Fibroblast of pulmonary artery (primary cell): ENCODE data around the gene DNAJC21.

ENCODE experiments used
- DNase-seq: peaks from one replicate; pipeline ENCODE4 v3.0.0-alpha.2; 2010; ENCODE audit warnings: low read depth
- H3K4me3 ChIP-seq: replicated peaks from 2 replicates; pipeline ENCODE4 v1.5.1; 2011; ENCODE audit warnings: low read depth, mild to moderate bottlenecking, control low read depth, low read length, moderate library complexity
- TF ChIP-seq, protein P1 (sequence below): IDR thresholded peaks from 2 replicates; pipeline ENCODE4 v1.5.1; 2011; ENCODE audit warnings: mild to moderate bottlenecking, control low read depth, low read length, inconsistent platforms; ENCODE audit errors: missing control alignments

DNAJC21 gene

GRCh38 chr5:34905564-34905963 is 23.8 kb upstream of the DNAJC21 start:
- peak; percentile 39 for DNase-seq
- no peak overlapping the region for H3K4me3 ChIP-seq
- TF ChIP-seq, protein P1, sequence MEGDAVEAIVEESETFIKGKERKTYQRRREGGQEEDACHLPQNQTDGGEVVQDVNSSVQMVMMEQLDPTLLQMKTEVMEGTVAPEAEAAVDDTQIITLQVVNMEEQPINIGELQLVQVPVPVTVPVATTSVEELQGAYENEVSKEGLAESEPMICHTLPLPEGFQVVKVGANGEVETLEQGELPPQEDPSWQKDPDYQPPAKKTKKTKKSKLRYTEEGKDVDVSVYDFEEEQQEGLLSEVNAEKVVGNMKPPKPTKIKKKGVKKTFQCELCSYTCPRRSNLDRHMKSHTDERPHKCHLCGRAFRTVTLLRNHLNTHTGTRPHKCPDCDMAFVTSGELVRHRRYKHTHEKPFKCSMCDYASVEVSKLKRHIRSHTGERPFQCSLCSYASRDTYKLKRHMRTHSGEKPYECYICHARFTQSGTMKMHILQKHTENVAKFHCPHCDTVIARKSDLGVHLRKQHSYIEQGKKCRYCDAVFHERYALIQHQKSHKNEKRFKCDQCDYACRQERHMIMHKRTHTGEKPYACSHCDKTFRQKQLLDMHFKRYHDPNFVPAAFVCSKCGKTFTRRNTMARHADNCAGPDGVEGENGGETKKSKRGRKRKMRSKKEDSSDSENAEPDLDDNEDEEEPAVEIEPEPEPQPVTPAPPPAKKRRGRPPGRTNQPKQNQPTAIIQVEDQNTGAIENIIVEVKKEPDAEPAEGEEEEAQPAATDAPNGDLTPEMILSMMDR, result peak; percentile 53

DNA sequence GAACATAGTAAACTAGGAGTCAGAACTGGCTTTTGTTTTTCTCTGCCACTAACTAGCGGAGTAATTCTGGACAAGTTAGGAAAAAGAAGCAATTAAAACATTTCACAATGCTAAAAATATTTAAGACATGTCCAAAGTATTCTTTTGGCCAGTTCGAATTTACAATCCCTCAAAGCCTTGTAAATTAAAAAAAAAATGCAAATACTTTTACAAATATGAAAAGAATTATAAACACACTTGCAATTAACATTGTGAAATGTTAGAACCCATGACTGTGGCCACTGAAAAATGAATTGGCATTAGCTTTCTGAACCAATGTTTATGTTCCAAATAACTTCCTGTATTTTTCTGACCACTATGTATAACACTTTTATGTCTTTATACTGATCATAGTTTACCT is 16.3 kb upstream of the DNAJC21 start:
- no peak for DNase-seq
- no peak overlapping the region for H3K4me3 ChIP-seq
- TF ChIP-seq, protein P1, result no peak

GRCh38 chr5:34914671-34915138 is 14.7 kb upstream of the DNAJC21 start:
- TF ChIP-seq, protein P1, result no peak
- peak; percentile 32 for DNase-seq
- H3K4me3 ChIP-seq, result peak overlapping the region; percentile 93

- H3K4me3 ChIP-seq, result peak within 1 kb of the TSS; percentile 93
- DNase-seq, result peak; percentile 98
- TF ChIP-seq, protein P1, result no peak
Observed at GRCh38 chr5:34915139-34915855, 14.1 kb upstream of the DNAJC21 start, which contains the start of the genes BRIX1 and RAD1. TSS of gene BRIX1 (plus strand) at chr5:34915711. CDS start at chr5:34915739, 28 bp downstream. TSS of gene RAD1 (minus strand) at chr5:34915504. CDS start at chr5:34914892, 612 bp downstream.

- TF ChIP-seq, protein P1, result no peak
- peak overlapping the region; percentile 93 for H3K4me3 ChIP-seq
- no peak for DNase-seq
Observed at GRCh38 chr5:34915856-34916192, 13.5 kb upstream of the DNAJC21 start.

DNA sequence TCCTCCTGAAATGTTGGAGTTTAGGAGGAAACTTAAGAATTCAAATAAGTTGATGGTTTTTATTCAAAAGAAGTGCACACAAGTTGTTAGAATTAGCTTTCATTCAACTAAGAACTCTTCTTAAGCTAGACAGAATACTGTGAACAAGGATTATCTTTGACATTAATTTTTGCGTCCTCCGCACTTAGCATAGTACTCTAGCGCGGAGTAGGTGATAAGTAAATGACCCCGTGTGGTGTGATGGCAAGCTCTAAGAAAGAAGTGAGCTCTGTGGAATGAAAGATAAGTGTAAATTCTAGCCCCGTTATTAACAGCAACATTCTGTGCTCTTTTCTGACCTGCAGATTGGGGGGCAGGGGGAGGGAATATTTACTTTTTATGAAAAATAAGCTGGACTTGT is 12.8 kb upstream of the DNAJC21 start:
- DNase-seq, result no peak
- peak overlapping the region; percentile 93 for H3K4me3 ChIP-seq
- TF ChIP-seq, protein P1, result no peak

DNA sequence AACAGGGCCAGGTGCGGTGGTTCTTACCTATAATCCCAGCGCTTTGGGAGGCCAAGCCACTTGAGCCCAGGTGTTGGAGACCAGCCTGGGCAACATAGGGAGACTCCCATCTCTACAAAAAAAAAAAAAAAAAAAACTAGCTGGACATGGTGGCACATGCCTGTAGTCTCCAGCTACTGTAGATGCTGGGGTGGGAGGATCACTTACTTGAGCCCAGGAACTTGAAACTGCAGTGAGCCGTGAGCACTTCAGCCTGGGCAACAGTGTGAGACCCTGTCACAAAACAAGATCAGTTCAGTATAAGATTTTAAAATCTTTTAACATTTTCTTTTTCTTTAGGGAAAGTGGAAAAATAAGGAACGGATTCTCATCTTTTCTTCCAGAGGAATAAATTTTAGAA is 11.3 kb upstream of the DNAJC21 start:
- DNase-seq, result no peak
- TF ChIP-seq, protein P1, result no peak
- no peak overlapping the region for H3K4me3 ChIP-seq
